ENCODE results near the gene KYNU.

Gene KYNU

GRCh38 chr2:142875010-142875409 is 2.5 kb upstream of the KYNU start:
- DNase-seq (ENCODE audit: low read depth): no peak
- in situ Hi-C loops (cut with HindIII; ENCODE audit: low sequenced_read_pairs): no loop called here
- no peak overlapping the region for H3K4me3 ChIP-seq (ENCODE audit: low read depth, low read length)
- TF ChIP-seq CTCF (IDR thresholded peaks at IDR 0.05; ENCODE audit: low read depth, low read length, missing control alignments): no peak

GRCh38 chr2:142875652-142876051 is 1.8 kb upstream of the KYNU start:
- no peak for DNase-seq (ENCODE audit: low read depth)
- in situ Hi-C loops (cut with HindIII; ENCODE audit: low sequenced_read_pairs): no loop called here
- no peak for TF ChIP-seq CTCF (IDR thresholded peaks at IDR 0.05; ENCODE audit: low read depth, low read length, missing control alignments)

GRCh38 chr2:142876423-142876822 is 1.0 kb upstream of the KYNU start:
- in situ Hi-C loops (cut with HindIII; ENCODE audit: low sequenced_read_pairs): no loop called here
- no peak for DNase-seq (ENCODE audit: low read depth)
- no peak for TF ChIP-seq CTCF (IDR thresholded peaks at IDR 0.05; ENCODE audit: low read depth, low read length, missing control alignments)
- H3K4me3 ChIP-seq (ENCODE audit: low read depth, low read length): no peak overlapping the region

More at GRCh38 chr2:142875652-142876051, 1.8 kb upstream of the KYNU start:
- no peak overlapping the region for H3K4me3 ChIP-seq (ENCODE audit: low read depth, low read length)

GRCh38 chr2:142878031-142878678 is 691 bp downstream of the KYNU start:
- DNase-seq (ENCODE audit: low read depth): no peak
- no peak overlapping the region for H3K4me3 ChIP-seq (ENCODE audit: low read depth, low read length)
- TF ChIP-seq CTCF (IDR thresholded peaks at IDR 0.05; ENCODE audit: low read depth, low read length, missing control alignments): no peak
- in situ Hi-C loops (cut with HindIII; ENCODE audit: low sequenced_read_pairs): no loop called here

- TF ChIP-seq CTCF (IDR thresholded peaks at IDR 0.05; ENCODE audit: low read depth, low read length, missing control alignments): no peak
- DNase-seq (ENCODE audit: low read depth): no peak
- no peak overlapping the region for H3K4me3 ChIP-seq (ENCODE audit: low read depth, low read length)
- in situ Hi-C loops (cut with HindIII; ENCODE audit: low sequenced_read_pairs): no loop called here
These were observed 1.7 kb downstream of the KYNU start for GRCh38 chr2:142879151-142879550.

GRCh38 chr2:142880279-142880678 is 2.8 kb downstream of the KYNU start:
- DNase-seq (ENCODE audit: low read depth): no peak
- TF ChIP-seq CTCF (IDR thresholded peaks at IDR 0.05; ENCODE audit: low read depth, low read length, missing control alignments): no peak
- no peak overlapping the region for H3K4me3 ChIP-seq (ENCODE audit: low read depth, low read length)
- in situ Hi-C loops (cut with HindIII; ENCODE audit: low sequenced_read_pairs): no loop called here
